ENCODE data around the gene XRCC5.

DNA sequence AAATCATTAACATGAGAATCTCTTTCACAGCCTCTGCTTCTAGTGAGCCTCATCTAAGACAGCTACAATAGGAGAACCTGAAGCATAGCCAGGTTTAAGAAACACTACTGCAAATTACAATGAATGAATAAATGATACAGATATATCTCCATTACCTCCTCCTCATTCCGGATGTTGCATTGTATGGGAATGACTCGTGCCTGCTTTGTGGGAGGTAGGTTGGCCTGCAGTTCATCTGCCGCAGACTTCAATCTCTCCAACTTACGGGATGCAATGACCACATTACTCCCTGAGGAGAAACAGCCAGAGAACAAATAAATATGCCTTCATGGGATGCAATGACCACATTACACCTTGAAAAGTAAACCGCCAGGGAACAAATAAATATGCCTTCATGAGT, 42.9 kb upstream of the XRCC5 start:
- no peak for TF ChIP-seq POLR2A (IDR thresholded peaks at IDR 0.05; ENCODE audit: low read depth, low read length)
- no peak for TF ChIP-seq TAF1 (IDR thresholded peaks at IDR 0.05; ENCODE audit: borderline replicate concordance, low read depth, low read length)

Measured in GM12892 (cell line).